ENCODE measurements around the gene PML.

DNA sequence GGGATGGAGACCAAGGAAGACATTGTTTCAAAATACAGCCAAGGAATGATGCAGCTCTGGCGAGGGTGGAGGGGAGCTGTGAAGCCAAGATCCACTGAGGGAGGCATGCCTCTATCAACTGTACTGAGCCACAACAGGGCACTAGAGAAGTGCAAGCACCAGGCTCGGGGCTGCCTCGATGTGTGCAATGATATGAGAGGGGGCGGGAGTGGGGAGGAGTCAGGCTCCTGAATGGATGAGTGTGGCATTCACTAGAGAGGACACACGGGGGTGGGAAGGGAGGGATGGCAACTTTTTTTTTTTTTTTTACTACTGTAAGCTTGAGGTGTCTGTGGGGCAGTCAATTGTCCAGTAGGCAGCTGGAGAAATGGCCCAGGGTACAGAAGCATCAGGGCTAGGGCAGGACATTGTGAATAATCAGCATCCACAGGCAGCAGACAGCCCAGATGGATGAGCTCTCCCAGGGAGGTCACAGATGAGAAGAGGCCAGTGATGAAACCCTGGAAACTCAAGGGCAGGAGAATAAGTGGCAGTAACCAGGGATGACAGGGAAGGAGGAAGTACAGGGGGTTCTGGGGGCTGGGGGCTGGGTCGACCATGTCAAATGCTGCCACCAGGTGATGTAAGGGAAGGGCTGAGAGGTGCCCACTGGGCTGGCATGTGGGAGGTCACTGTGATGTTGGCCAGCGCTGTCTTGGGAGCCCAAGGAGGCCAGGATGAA lies 8.3 kb upstream of the PML start:
- TF ChIP-seq, protein P1, sequence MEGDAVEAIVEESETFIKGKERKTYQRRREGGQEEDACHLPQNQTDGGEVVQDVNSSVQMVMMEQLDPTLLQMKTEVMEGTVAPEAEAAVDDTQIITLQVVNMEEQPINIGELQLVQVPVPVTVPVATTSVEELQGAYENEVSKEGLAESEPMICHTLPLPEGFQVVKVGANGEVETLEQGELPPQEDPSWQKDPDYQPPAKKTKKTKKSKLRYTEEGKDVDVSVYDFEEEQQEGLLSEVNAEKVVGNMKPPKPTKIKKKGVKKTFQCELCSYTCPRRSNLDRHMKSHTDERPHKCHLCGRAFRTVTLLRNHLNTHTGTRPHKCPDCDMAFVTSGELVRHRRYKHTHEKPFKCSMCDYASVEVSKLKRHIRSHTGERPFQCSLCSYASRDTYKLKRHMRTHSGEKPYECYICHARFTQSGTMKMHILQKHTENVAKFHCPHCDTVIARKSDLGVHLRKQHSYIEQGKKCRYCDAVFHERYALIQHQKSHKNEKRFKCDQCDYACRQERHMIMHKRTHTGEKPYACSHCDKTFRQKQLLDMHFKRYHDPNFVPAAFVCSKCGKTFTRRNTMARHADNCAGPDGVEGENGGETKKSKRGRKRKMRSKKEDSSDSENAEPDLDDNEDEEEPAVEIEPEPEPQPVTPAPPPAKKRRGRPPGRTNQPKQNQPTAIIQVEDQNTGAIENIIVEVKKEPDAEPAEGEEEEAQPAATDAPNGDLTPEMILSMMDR (IDR thresholded peaks at IDR 0.05), result no peak
- TF ChIP-seq POLR2A (IDR thresholded peaks at IDR 0.05), result no peak
